ENCODE measurements around the gene SMG6. TPM values are rescaled to one million over a fixed set of nuclear protein-coding genes. Genes with fewer than 3 reads are reported as not detected.

The SMG6 gene
- total RNA-seq, 1 donor from 2014 or later, result 38.1 TPM

DNA sequence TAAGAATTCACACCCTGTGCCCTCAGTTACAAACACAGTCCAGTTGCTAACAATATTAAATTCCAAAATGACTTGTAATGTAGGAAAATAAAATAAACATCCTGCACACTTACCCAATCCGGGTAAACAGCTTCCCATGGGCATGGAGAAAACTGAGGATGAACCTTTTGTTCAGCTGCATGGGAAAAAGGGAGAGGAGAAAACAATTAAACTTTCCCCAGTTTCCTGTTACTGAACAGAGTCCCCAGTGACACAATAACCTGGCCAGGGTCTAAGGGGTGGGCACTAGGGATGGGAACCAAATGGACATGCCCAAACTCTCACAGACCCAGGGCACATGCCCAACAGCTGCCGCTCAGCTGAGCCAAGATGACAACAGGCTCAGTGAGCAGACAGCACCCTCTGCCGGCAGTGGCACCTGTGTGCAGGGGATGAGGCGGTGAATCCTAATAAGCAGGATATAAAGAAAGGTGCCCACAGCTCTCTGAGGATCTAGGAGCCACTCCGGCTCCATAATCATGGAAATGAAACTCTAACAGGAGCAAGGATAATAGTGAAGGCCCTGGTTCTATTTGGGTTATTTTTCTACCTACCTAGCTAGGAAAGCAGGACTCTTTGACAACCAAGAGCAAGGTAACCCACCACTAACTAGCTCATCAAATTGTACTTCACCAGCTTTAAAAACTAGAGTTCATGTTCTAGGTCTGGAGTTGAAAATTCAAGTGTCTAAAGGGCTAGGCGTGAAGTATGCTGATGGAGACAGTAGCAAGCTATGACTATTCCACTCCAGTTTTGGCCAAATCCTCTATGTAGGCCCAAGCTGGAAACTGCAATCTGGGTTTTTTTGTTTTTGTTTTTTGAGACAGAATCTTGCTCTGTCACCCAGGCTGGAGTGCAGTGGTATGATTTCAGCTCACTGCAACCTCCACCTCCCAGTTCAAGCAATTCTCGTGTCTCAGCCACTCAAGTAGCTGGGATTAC, 58.8 kb downstream of the SMG6 start:
- Mint-ChIP-seq H3K4me3 (ENCODE audit: unreplicated experiment) (no peak overlapping the region), H3K9me3 (ENCODE audit: unreplicated experiment) (no peaks in the 10 kb centered on the region), H3K27me3 (ENCODE audit: unreplicated experiment) (peaks cover 1% of the 10 kb centered on the region), H3K27ac (ENCODE audit: unreplicated experiment) (no peak overlapping the region), H3K4me1 (ENCODE audit: unreplicated experiment) (peaks cover 7% of the 10 kb centered on the region), H3K36me3 (ENCODE audit: low read depth, unreplicated experiment) (peaks cover 22% of the 10 kb centered on the region)
- peak; percentile 86 for DNase-seq (ENCODE audit: low spot score)
- TF ChIP-seq, protein P1, sequence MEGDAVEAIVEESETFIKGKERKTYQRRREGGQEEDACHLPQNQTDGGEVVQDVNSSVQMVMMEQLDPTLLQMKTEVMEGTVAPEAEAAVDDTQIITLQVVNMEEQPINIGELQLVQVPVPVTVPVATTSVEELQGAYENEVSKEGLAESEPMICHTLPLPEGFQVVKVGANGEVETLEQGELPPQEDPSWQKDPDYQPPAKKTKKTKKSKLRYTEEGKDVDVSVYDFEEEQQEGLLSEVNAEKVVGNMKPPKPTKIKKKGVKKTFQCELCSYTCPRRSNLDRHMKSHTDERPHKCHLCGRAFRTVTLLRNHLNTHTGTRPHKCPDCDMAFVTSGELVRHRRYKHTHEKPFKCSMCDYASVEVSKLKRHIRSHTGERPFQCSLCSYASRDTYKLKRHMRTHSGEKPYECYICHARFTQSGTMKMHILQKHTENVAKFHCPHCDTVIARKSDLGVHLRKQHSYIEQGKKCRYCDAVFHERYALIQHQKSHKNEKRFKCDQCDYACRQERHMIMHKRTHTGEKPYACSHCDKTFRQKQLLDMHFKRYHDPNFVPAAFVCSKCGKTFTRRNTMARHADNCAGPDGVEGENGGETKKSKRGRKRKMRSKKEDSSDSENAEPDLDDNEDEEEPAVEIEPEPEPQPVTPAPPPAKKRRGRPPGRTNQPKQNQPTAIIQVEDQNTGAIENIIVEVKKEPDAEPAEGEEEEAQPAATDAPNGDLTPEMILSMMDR (IDR thresholded peaks at IDR 0.05; ENCODE audit: unreplicated experiment), result peak; percentile 82

DNA sequence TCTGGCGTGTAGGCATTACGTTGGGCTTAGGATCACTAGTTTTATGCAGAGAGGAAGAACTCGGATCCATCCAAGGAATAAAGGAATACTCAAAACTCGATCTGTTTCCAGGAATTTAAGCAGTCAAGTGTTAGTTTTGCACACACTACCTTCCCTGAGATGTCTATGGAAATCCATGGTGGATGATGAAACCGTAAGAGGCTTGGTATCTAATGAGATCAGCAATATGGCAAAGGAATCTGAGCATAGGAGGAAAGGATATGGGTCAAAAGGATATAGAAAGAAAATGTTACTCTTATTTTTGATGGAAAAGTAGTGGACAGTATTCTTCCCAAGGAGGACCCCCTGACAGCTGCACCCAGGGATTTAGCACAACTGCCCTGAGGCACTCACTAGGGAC, 59.6 kb downstream of the SMG6 start:
- Mint-ChIP-seq H3K27me3 (ENCODE audit: unreplicated experiment) (peaks cover 1% of the 10 kb centered on the region), H3K4me3 (ENCODE audit: unreplicated experiment) (no peak overlapping the region), H3K27ac (ENCODE audit: unreplicated experiment) (no peak overlapping the region), H3K4me1 (ENCODE audit: unreplicated experiment) (peaks cover 7% of the 10 kb centered on the region), H3K9me3 (ENCODE audit: unreplicated experiment) (no peaks in the 10 kb centered on the region), H3K36me3 (ENCODE audit: low read depth, unreplicated experiment) (peaks cover 20% of the 10 kb centered on the region)
- TF ChIP-seq, protein P1 (IDR thresholded peaks at IDR 0.05; ENCODE audit: unreplicated experiment), result no peak
- no peak for DNase-seq (ENCODE audit: low spot score)

DNA sequence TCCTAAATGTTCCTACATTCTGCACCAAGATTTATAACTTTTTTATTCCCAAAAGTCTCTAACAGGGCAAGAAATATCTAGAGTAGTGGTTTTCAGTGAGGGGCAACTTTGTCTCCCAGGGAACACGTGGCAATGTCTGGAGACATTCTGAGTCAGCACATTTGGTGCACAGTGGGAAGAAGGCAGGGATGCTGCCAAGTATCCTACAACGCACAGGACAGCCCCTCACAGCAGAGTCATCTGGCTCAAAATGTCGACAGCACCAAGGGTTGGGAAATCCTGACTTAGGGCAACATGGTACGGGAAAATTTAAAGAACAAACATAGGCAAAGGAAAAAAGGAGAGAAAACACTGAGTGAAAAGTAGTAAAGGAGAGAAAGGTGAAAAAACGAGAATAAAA, 61.8 kb downstream of the SMG6 start:
- TF ChIP-seq, protein P1 (IDR thresholded peaks at IDR 0.05; ENCODE audit: unreplicated experiment), result no peak
- Mint-ChIP-seq H3K36me3 (ENCODE audit: low read depth, unreplicated experiment) (peaks cover 17% of the 10 kb centered on the region), H3K9me3 (ENCODE audit: unreplicated experiment) (no peaks in the 10 kb centered on the region), H3K4me3 (ENCODE audit: unreplicated experiment) (peak overlapping the region; percentile 21), H3K27me3 (ENCODE audit: unreplicated experiment) (peaks cover 1% of the 10 kb centered on the region), H3K27ac (ENCODE audit: unreplicated experiment) (no peak overlapping the region), H3K4me1 (ENCODE audit: unreplicated experiment) (peaks cover 10% of the 10 kb centered on the region)
- no peak for DNase-seq (ENCODE audit: low spot score)

DNA sequence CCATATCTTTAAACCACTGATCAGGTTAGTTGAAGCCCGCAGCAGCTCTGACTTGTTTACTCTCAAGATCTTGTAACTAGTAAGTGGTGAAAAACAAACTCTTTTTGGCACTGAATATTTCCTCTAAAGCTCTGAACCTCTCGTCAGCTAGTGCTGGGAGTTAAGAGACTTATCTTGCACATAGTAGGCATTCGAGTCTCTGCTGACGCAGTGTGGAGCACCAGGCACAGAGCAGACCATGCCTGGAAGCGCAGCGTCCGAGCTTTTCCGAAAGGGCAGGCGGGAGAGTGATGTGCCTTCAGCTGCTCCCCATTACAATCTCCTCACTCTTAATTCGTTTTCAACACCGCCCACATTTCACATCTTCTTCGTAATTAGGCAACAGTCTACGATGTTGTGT, 63.0 kb downstream of the SMG6 start:
- H3K27me3 Mint-ChIP-seq (ENCODE audit: unreplicated experiment), result peaks cover 1% of the 10 kb centered on the region
- H3K27ac Mint-ChIP-seq (ENCODE audit: unreplicated experiment), result no peak overlapping the region
- no peak for DNase-seq (ENCODE audit: low spot score)
- H3K36me3 Mint-ChIP-seq (ENCODE audit: low read depth, unreplicated experiment), result peaks cover 22% of the 10 kb centered on the region
- H3K4me1 Mint-ChIP-seq (ENCODE audit: unreplicated experiment), result peaks cover 20% of the 10 kb centered on the region
- no peak overlapping the region for H3K4me3 Mint-ChIP-seq (ENCODE audit: unreplicated experiment)
- no peaks in the 10 kb centered on the region for H3K9me3 Mint-ChIP-seq (ENCODE audit: unreplicated experiment)
- TF ChIP-seq, protein P1 (IDR thresholded peaks at IDR 0.05; ENCODE audit: unreplicated experiment), result no peak

DNA sequence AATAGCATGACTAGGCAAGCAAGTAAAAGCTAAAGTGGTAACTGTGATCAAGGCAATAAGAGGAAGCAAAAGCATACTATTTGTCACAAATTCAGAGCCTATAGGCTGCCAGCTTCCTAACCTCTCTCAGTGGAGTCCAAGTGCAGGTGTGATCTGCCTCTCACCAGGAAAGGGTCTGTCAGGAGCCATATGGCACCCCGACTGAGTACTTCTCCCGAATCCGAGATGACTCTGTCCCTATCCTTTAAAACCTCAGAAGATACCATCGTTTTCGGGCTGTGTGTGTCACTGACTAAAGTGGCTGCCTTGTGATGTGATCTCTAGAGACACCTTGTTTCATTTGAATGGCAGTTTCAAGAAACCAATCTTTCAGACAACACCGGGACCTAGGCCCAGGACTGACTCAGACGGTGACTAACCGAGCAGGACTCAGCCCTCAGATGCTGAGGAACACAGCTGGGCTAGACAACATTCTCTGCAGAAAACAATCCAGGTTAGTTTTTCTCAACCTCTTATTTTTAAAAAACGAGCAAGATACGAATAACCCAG, 63.6 kb downstream of the SMG6 start:
- Mint-ChIP-seq H3K27ac (ENCODE audit: unreplicated experiment) (no peak overlapping the region), H3K27me3 (ENCODE audit: unreplicated experiment) (peaks cover 1% of the 10 kb centered on the region), H3K9me3 (ENCODE audit: unreplicated experiment) (no peaks in the 10 kb centered on the region), H3K4me1 (ENCODE audit: unreplicated experiment) (peaks cover 20% of the 10 kb centered on the region), H3K36me3 (ENCODE audit: low read depth, unreplicated experiment) (peaks cover 28% of the 10 kb centered on the region), H3K4me3 (ENCODE audit: unreplicated experiment) (no peak overlapping the region)
- TF ChIP-seq, protein P1 (IDR thresholded peaks at IDR 0.05; ENCODE audit: unreplicated experiment), result no peak
- no peak for DNase-seq (ENCODE audit: low spot score)

Data from endothelial cell (in vitro differentiated cells).